Measurements from ENCODE around the gene OLFML3. TPM values are rescaled to one million over a fixed set of nuclear protein-coding genes. Genes with fewer than 3 reads are reported as not detected.
A peak's percentile ranks its signal among the peaks of the same experiment; 100 is the strongest.

OLFML3 gene
- total and polyA plus RNA-seq, 2 of the 8 experiments (the other 6 are each of a cell fraction or from before 2014, with no cell fraction given) = 56.0 to 72.3 TPM

GRCh38 chr1:114008993-114009392 is 29.7 kb downstream of the OLFML3 start:
- CTCF ChIA-PET (ENCODE audit: partially characterized antibody) = interaction anchor here (0.7 to 1.4 kb wide), 4 partner anchors 16 to 194 kb away, joined by 3 to 4 read pairs (median 4); no protein-coding TSS in a partner anchor
- no peak overlapping the region for H2BK20ac ChIP-seq (ENCODE audit: low read length)
- H3K14ac ChIP-seq (ENCODE audit: insufficient read length) = no peak overlapping the region
- H2BK12ac ChIP-seq (ENCODE audit: low read depth, low read length) = no peak overlapping the region
- 0 out of 2 replicates have a peak overlapping the region, but pooled peaks have one; percentile 2 for H2BK15ac ChIP-seq (ENCODE audit: low read length)
- no peak overlapping the region for H3K4ac ChIP-seq (replicated peaks; ENCODE audit: insufficient read length, low read depth, low read length)
- H2AFZ ChIP-seq (ENCODE audit: low read length) = no peak overlapping the region
- no peak overlapping the region for H3K4me2 ChIP-seq (ENCODE audit: insufficient read depth in 1 of 2, low read depth in 2 of 2, low read length in 2 of 2)
- no peak overlapping the region for H3K23ac ChIP-seq (ENCODE audit: insufficient read length)
- no peaks in the 10 kb centered on the region for H3K36me3 ChIP-seq (ENCODE audit: control insufficient read depth in 2 of 4, insufficient read depth in 4 of 4, low read length in 3 of 4)
- no peak overlapping the region for H4K5ac ChIP-seq (ENCODE audit: insufficient read length, low read depth, low read length)
- H3K23me2 ChIP-seq (ENCODE audit: low read depth, low read length) = no peaks in the 10 kb centered on the region
- peaks cover 0 to 18% (median 7%) of the 10 kb centered on the region in 4 experiments; a peak in 4 of 7 replicates for H3K4me1 ChIP-seq (replicated peaks in 1 of 4; ENCODE audit: control insufficient read depth in 3 of 4, insufficient read depth in 4 of 4, low read length in 3 of 4)
- no peaks in the 10 kb centered on the region; a peak in 2 of 4 replicates for H3K9me3 ChIP-seq (ENCODE audit: insufficient read depth in 2 of 2, low read depth in 1 of 2, low read length in 1 of 2)
- H4K8ac ChIP-seq (ENCODE audit: extremely low read depth, insufficient read depth, low read length) = no peak overlapping the region
- no peak overlapping the region for H4K91ac ChIP-seq (replicated peaks; ENCODE audit: insufficient read length, low read length)
- H3K56ac ChIP-seq (replicated peaks; ENCODE audit: insufficient read length, low read depth, low read length) = no peak overlapping the region
- TF ChIP-seq SIN3A (conservative IDR thresholded peaks at IDR 0.05 in 1 of 2, IDR thresholded peaks at IDR 0.05 in 1 of 2; ENCODE audit: low read depth in 1 of 2, low read length in 2 of 2) = no peak
- no peak for TF ChIP-seq SUZ12 (IDR thresholded peaks at IDR 0.05; ENCODE audit: low read length)
- H2BK5ac ChIP-seq (ENCODE audit: low read depth, low read length) = no peak overlapping the region
- H3K18ac ChIP-seq (ENCODE audit: extremely low read depth, low read length) = no peak overlapping the region
- DNase-seq (ENCODE audit: low read depth in 1 of 2, low spot score in 2 of 2) (no peak), FAIRE-seq (peak; percentile 36)
- no peaks in the 10 kb centered on the region for H4K20me1 ChIP-seq (replicated peaks in 1 of 2; ENCODE audit: control insufficient read depth in 1 of 2, insufficient read depth in 2 of 2, low read length in 2 of 2)
- no peak overlapping the region for H3K4me3 ChIP-seq (ENCODE audit: extremely low read depth in 1 of 4, insufficient read depth in 2 of 4, low read depth in 3 of 4, low read length in 4 of 4)
- H2AK5ac ChIP-seq (ENCODE audit: low read depth, low read length) = no peak overlapping the region
- H3K27me3 ChIP-seq (replicated peaks in 1 of 4; ENCODE audit: control insufficient read depth in 3 of 4, extremely low read depth in 1 of 4, insufficient read depth in 3 of 4, low read length in 3 of 4) = no peaks in the 10 kb centered on the region
- H3K27ac ChIP-seq (ENCODE audit: low read depth, low read length) = no peak overlapping the region
- H3K79me2 ChIP-seq (ENCODE audit: control insufficient read depth in 1 of 2, insufficient read depth in 2 of 2, low read length in 2 of 2) = no peaks in the 10 kb centered on the region
- H3K9ac ChIP-seq (replicated peaks in 1 of 4; ENCODE audit: extremely low read depth in 1 of 4, low read depth in 3 of 4, low read length in 3 of 4) = no peak overlapping the region
- no peak overlapping the region for H2BK120ac ChIP-seq (replicated peaks; ENCODE audit: low read depth, low read length)
- H3K79me1 ChIP-seq (ENCODE audit: low read depth, low read length) = no peaks in the 10 kb centered on the region
- POLR2A ChIA-PET (ENCODE audit: partially characterized antibody) = interaction anchor here (1.0 to 2.2 kb wide), 4 partner anchors 8 to 29 kb away, joined by 3 to 12 read pairs (median 6); no protein-coding TSS in a partner anchor

All from H1 (cell line).